Naive B cell (primary cell): ENCODE measurements around the gene CSAD. TPM values are rescaled to one million over a fixed set of nuclear protein-coding genes. Genes with fewer than 3 reads are reported as not detected.

Experiments
- ATAC-seq, 2 donors: fragments of 150-1000 bp; cut with Tn5 transposase; 2 replicates each; pipeline ENCODE4 v1.10.0; 2021; ENCODE audit warnings: low read depth in 2 of 2, mild to moderate bottlenecking in 2 of 2, moderate library complexity in 2 of 2
- DNase-seq: peaks from one replicate; pipeline ENCODE4 v3.0.0; 2022
- H3K27ac Mint-ChIP-seq, 6 donors: one replicate each; pipeline ENCODE4 v1.8.0; 2020 to 2022; ENCODE audit warnings: mild to moderate bottlenecking in 6 of 6, mixed read lengths in 6 of 6, moderate library complexity in 5 of 6, inconsistent platforms in 2 of 6
- H3K27me3 Mint-ChIP-seq, 3 donors: one replicate each; pipeline ENCODE4 v1.8.0; 2021 to 2022; ENCODE audit warnings: mixed read lengths in 3 of 3, mild to moderate bottlenecking in 1 of 3
- H3K36me3 Mint-ChIP-seq, 2 donors: one replicate each; pipeline ENCODE4 v1.8.0; 2020 to 2022; ENCODE audit warnings: mixed read lengths in 2 of 2, inconsistent platforms in 1 of 2, mild to moderate bottlenecking in 1 of 2
- H3K4me1 Mint-ChIP-seq, 3 donors: one replicate each; pipeline ENCODE4 v1.8.0; 2020 to 2022; ENCODE audit warnings: mixed read lengths in 3 of 3, inconsistent platforms in 1 of 3, mild to moderate bottlenecking in 1 of 3, moderate library complexity in 1 of 3
- H3K4me3 Mint-ChIP-seq, 8 donors: one replicate each; pipeline ENCODE4 v1.8.0; 2020 to 2022; ENCODE audit warnings: mild to moderate bottlenecking in 8 of 8, mixed read lengths in 8 of 8, moderate library complexity in 8 of 8, inconsistent platforms in 2 of 8
- H3K9me3 Mint-ChIP-seq, 7 donors: one replicate each; pipeline ENCODE4 v1.8.0; 2020 to 2022; ENCODE audit warnings: mixed read lengths in 7 of 7, mild to moderate bottlenecking in 5 of 7, inconsistent platforms in 2 of 7, moderate library complexity in 1 of 7
- polyA plus RNA-seq, 6 donors: library from polyadenylated mRNA; unstranded; fragments of 300-500 nt; fragmentation: Illumina TruSeq; gene quantifications; one replicate each; pipeline ENCODE4 v1.2.3, GENCODE V29; 2021; ENCODE audit warnings: low read depth in 6 of 6

Gene CSAD
- polyA plus RNA-seq, 6 donors from 2014 or later, result 0.19 to 1.8 (median 1.1) TPM

GRCh38 chr12:53222170-53222721 lies 41.5 kb upstream of the CSAD start:
- Mint-ChIP-seq H3K4me3 (peak overlapping the region; percentile 54 to 94 (median 84)), H3K27ac (peak overlapping the region in 4 of 6 donors; percentile 14 to 92 (median 60)), H3K36me3 (no peaks in the 10 kb centered on the region), H3K4me1 (peaks cover 41 to 53% (median 44%) of the 10 kb centered on the region in 3 donors), H3K27me3 (peaks cover 0 to 8% (median 0%) of the 10 kb centered on the region in 3 donors), H3K9me3 (no peaks in the 10 kb centered on the region)
- no peak for ATAC-seq
- no peak for DNase-seq

GRCh38 chr12:53221203-53222080 lies 40.7 kb upstream of the CSAD start:
- peaks cover 49 to 61% (median 52%) of the 10 kb centered on the region in 3 donors for H3K4me1 Mint-ChIP-seq
- DNase-seq, result peak; percentile 53
- no peaks in the 10 kb centered on the region for H3K36me3 Mint-ChIP-seq
- H3K27ac Mint-ChIP-seq, result peak overlapping the region; percentile 86 to 98 (median 94)
- peak; percentile 39 to 41 for ATAC-seq
- H3K9me3 Mint-ChIP-seq, result no peaks in the 10 kb centered on the region
- H3K4me3 Mint-ChIP-seq, result peak overlapping the region; percentile 90 to 99 (median 96)
- H3K27me3 Mint-ChIP-seq, result peaks cover 0 to 8% (median 0%) of the 10 kb centered on the region in 3 donors

- ATAC-seq (peak; percentile 76 to 79), DNase-seq (peak; percentile 71)
- Mint-ChIP-seq H3K4me1 (peaks cover 56 to 68% (median 59%) of the 10 kb centered on the region in 3 donors), H3K9me3 (no peaks in the 10 kb centered on the region), H3K4me3 (peak overlapping the region; percentile 90 to 99 (median 96)), H3K27me3 (peaks cover 0 to 8% (median 0%) of the 10 kb centered on the region in 3 donors), H3K36me3 (no peaks in the 10 kb centered on the region), H3K27ac (peak overlapping the region; percentile 86 to 98 (median 94))
These were observed 40.0 kb upstream of the CSAD start for GRCh38 chr12:53220694-53221202.

- Mint-ChIP-seq H3K27me3 (peaks cover 0 to 4% (median 0%) of the 10 kb centered on the region in 3 donors), H3K9me3 (no peaks in the 10 kb centered on the region), H3K4me3 (peak overlapping the region; percentile 90 to 99 (median 96)), H3K4me1 (peaks cover 61 to 69% (median 64%) of the 10 kb centered on the region in 3 donors), H3K27ac (peak overlapping the region; percentile 56 to 98 (median 94)), H3K36me3 (no peaks in the 10 kb centered on the region)
- peak; percentile 63 for DNase-seq
- peak; percentile 56 to 59 for ATAC-seq
These were observed 39.4 kb upstream of the CSAD start for GRCh38 chr12:53219956-53220693.

- H3K27me3 Mint-ChIP-seq, result no peaks in the 10 kb centered on the region
- no peaks in the 10 kb centered on the region for H3K36me3 Mint-ChIP-seq
- ATAC-seq, result no peak
- DNase-seq, result no peak
- no peaks in the 10 kb centered on the region for H3K9me3 Mint-ChIP-seq
- peaks cover 65 to 74% (median 67%) of the 10 kb centered on the region in 3 donors for H3K4me1 Mint-ChIP-seq
- peak overlapping the region; percentile 86 to 98 (median 94) for H3K4me3 Mint-ChIP-seq
- peak overlapping the region; percentile 40 to 94 (median 90) for H3K27ac Mint-ChIP-seq
These were observed 38.7 kb upstream of the CSAD start for GRCh38 chr12:53219292-53219955.

GRCh38 chr12:53218551-53219291 lies 38.0 kb upstream of the CSAD start:
- H3K4me1 Mint-ChIP-seq, result peaks cover 66 to 75% (median 72%) of the 10 kb centered on the region in 3 donors
- peak overlapping the region; percentile 86 to 98 (median 94) for H3K4me3 Mint-ChIP-seq
- H3K27ac Mint-ChIP-seq, result peak overlapping the region in 4 of 6 donors; percentile 22 to 92 (median 80)
- ATAC-seq (no peak), DNase-seq (no peak)
- H3K27me3 Mint-ChIP-seq, result no peaks in the 10 kb centered on the region
- no peaks in the 10 kb centered on the region for H3K9me3 Mint-ChIP-seq
- H3K36me3 Mint-ChIP-seq, result no peaks in the 10 kb centered on the region

GRCh38 chr12:53217931-53218307 lies 37.2 kb upstream of the CSAD start:
- H3K36me3 Mint-ChIP-seq, result no peaks in the 10 kb centered on the region
- no peak for ATAC-seq
- peaks cover 72 to 77% (median 77%) of the 10 kb centered on the region in 3 donors for H3K4me1 Mint-ChIP-seq
- peak overlapping the region in 5 of 6 donors; percentile 36 to 70 (median 45) for H3K27ac Mint-ChIP-seq
- peak overlapping the region in 5 of 8 donors; percentile 2 to 71 (median 61) for H3K4me3 Mint-ChIP-seq
- no peaks in the 10 kb centered on the region for H3K9me3 Mint-ChIP-seq
- H3K27me3 Mint-ChIP-seq, result no peaks in the 10 kb centered on the region
- DNase-seq, result no peak

- Mint-ChIP-seq H3K27me3 (no peaks in the 10 kb centered on the region), H3K27ac (peak overlapping the region; percentile 52 to 86 (median 77)), H3K4me3 (peak overlapping the region in 5 of 8 donors; percentile 11 to 71 (median 43)), H3K36me3 (no peaks in the 10 kb centered on the region), H3K9me3 (no peaks in the 10 kb centered on the region), H3K4me1 (peaks cover 71 to 72% (median 71%) of the 10 kb centered on the region in 3 donors)
- DNase-seq (no peak), ATAC-seq (no peak)
These were observed 36.6 kb upstream of the CSAD start for GRCh38 chr12:53217051-53217930.

- peaks cover 63 to 82% (median 72%) of the 10 kb centered on the region in 3 donors for H3K4me1 Mint-ChIP-seq
- H3K27me3 Mint-ChIP-seq, result no peaks in the 10 kb centered on the region
- H3K4me3 Mint-ChIP-seq, result peak overlapping the region in 1 of 8 donors; percentile 47
- no peaks in the 10 kb centered on the region for H3K36me3 Mint-ChIP-seq
- H3K27ac Mint-ChIP-seq, result peak overlapping the region in 4 of 6 donors; percentile 69 to 91 (median 84)
- no peak for ATAC-seq
- H3K9me3 Mint-ChIP-seq, result no peaks in the 10 kb centered on the region
- no peak for DNase-seq
These were observed 34.8 kb upstream of the CSAD start for GRCh38 chr12:53215497-53215896.

- DNase-seq (no peak), ATAC-seq (no peak)
- peak overlapping the region in 3 of 6 donors; percentile 69 to 84 (median 78) for H3K27ac Mint-ChIP-seq
- peak overlapping the region in 1 of 8 donors; percentile 47 for H3K4me3 Mint-ChIP-seq
- no peaks in the 10 kb centered on the region for H3K9me3 Mint-ChIP-seq
- no peaks in the 10 kb centered on the region for H3K27me3 Mint-ChIP-seq
- H3K4me1 Mint-ChIP-seq, result peaks cover 63 to 85% (median 72%) of the 10 kb centered on the region in 3 donors
- no peaks in the 10 kb centered on the region for H3K36me3 Mint-ChIP-seq
These were observed 34.1 kb upstream of the CSAD start for GRCh38 chr12:53214687-53215455.

GRCh38 chr12:53214221-53214620 lies 33.5 kb upstream of the CSAD start:
- no peak for DNase-seq
- peak overlapping the region in 2 of 6 donors; percentile 16 to 84 for H3K27ac Mint-ChIP-seq
- peak overlapping the region in 1 of 8 donors; percentile 35 for H3K4me3 Mint-ChIP-seq

More at GRCh38 chr12:53214221-53214620, 33.5 kb upstream of the CSAD start:
- Mint-ChIP-seq H3K4me1 (peaks cover 60 to 86% (median 69%) of the 10 kb centered on the region in 3 donors), H3K36me3 (peaks cover 0 to 1% of the 10 kb centered on the region in 2 donors), H3K9me3 (no peaks in the 10 kb centered on the region), H3K27me3 (no peaks in the 10 kb centered on the region)
- no peak for ATAC-seq
